Stimulated activated CD8-positive, alpha-beta memory T cell treated with anti-CD3 and anti-CD28 coated beads, Interleukin-12 subunit alpha, Interleukin-12 subunit beta, amount 100 ng/mL, for 4 hours (primary cell): ENCODE results near the gene TPP2.

Experiments used
- DNase-seq: peaks from one replicate; pipeline ENCODE4 v3.0.0-alpha.2; 2020; ENCODE audit warnings: low read depth

The TPP2 gene

DNA sequence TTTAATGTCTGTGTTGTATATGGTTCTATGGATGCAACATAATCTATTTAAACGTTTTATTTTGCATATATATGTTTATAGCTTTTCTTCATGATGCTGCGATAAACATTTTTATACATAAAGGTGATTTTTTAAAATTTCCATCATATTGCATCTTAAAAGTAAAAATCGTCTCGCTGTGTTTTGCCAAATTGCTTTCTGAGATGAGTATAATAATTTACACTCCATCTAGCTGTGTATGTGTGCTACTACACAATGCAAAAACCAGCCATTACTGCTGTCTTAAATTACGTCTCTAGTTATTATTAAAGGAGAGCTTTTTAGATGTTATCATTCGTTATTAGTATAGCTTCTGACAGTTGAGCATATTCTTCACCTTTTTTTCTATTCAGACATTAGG lies 60.8 kb downstream of the TPP2 start:
- DNase-seq: no peak

GRCh38 chr13:102658660-102659059 lies 61.9 kb downstream of the TPP2 start:
- no peak for DNase-seq

DNA sequence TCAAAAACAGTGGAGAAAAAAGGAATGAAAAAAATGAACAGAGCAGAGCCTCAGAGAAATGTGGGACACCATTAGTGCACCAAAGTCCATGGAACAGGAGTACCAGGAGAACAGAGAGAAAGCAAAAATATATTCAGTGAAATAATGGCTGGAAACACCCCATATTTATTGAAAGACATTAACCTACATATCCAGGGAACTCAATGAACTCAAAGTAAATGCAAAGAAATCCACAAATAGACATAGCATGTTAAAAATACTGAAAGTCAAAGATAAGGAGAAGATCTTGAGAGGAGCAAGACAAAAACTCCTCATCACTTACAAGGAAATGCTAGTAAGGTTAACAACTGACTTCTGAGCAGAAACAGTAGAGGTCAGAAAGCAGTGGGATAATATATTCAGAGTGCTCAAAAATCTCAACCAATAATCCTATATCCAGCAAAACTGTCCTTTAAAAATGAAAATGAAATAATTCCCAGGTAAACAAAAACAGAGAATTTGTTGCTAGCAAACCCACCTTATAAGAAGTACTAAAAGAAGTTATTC lies 62.5 kb downstream of the TPP2 start:
- no peak for DNase-seq

DNA sequence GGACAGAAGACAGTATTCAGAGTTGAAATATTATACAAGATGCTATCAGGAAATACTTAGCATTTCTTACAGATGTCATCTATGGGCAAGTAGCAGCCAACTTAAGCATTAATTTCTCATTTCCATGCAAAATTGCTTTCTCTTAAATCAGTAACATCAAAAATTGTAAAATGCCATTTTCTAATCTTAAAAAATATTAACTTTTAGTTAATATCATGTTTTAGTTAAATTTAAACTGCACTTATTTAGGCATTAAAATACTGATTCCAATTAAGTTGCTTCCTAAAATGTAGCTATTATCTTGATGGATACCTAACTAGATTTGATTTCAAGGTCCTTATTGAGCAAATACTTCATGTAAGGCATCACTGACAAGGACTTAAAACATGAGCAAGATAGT lies 70.2 kb downstream of the TPP2 start:
- DNase-seq: no peak

- no peak for DNase-seq
Measured at GRCh38 chr13:102667911-102668310, 71.1 kb downstream of the TPP2 start.

DNA sequence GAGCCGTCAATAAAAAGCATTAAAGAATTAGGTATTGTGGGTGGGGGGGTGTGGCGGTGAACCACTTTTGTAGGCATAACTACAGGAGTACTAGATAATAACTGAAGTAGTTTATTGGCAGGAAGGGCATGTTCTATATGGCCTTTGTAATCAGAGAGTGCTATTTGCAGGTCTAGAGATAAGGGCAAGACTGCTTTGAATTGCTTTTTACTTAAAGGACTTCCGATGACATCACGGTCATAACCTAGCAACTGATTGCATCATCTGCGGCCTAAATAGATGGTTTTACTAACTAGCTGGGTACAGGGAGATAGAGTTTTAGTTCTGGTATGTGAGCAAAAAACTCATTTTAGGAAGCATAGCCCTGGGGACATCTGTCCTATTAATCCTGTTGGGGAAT lies 73.3 kb downstream of the TPP2 start:
- no peak for DNase-seq

DNA sequence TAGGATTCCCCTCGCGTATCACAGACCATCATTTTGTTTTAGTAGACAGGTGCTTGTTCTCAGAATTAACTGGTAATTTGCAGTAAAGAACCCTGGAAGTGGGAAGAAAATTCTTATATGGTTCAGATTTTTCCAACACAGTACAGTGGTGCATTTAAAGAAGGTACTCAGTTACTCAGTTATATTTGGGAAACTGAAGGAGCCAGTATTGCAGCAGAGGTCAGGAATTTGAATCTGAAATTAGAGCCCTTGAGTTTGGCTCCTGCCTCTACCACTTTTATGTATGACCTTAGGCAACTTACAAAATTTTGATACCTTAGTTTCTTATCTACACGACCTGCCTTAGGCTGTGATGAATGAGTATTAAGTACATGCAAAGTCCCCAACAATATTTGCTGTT lies 78.3 kb downstream of the TPP2 start:
- DNase-seq: no peak

DNA sequence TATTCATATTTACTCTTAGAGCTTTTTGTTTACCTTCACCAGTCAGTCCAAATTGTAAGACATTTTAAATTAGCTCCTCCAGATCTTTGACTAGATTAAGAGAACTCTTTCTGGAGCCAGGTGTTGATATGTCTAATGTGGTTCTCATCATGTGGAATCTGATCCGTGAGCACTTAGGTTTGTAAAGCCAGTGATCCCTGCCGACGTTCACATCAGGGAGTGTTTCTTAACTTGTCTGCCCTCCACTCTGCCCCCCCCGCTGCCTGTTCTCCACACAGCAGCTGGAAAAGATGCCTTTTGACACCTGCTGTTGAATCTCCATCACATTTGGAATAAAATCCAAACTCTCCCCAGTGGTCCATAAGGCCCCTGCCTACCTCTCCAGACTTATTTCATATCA lies 80.3 kb downstream of the TPP2 start:
- DNase-seq: no peak

GRCh38 chr13:102678339-102679107 lies 81.7 kb downstream of the TPP2 start:
- no peak for DNase-seq

DNA sequence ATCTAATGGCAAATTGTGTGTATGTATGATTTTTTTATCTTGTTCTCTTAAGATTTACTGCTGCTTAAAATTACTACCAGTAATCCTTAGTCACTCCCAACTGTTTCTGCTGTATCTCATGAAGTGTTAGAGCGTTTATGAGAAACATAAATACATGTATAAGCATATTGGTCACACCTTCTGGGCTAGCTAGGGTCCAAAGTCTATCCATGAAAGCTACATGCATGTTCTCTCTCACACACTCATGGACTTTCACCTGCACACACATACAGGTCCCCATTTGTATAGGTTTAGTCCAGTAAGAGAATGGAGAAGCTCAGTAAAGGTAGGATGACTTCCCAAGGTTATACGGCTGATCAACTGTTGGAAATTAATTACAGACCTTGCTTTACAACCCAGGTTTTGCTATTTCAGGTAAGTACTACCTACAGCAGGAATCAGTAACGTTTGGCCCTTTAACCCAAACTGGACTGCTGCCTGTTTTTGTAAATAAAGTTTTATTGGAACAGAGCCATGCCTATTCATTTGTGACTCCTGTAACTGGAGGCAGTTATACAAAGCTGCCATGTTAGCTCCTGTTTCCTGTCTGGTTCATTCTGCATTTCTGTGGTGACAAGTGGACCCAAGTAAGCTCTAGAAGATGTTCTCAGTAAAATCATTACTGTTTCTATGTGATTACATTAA lies 82.8 kb downstream of the TPP2 start:
- DNase-seq: no peak

DNA sequence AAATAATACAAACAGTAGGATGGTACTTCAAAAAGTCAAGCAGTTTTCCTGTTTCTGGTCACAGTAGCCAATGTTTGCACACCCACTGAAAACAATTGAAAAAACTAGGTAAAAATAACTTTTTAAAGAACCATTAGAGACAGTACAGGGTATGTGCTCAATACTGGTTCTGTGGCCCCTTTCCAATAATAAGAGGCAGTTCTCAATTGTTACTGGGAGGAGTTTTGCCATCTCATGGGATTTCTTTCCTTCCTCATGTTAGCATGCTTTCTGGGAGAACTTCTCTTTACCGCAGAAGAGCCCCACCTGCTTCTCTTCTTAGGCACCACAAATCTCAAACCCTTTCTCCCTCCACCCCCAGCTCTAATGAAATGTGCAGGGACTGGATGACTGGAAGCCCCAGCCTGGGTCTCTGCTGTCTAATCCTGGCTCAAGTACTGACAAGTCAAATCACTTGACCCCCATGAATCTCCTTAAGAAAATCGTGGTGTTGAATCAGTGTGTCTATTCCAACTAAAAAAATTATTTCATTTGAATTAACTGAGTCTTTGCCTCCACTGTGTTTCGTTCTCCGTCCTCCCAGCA lies 83.4 kb downstream of the TPP2 start:
- DNase-seq: no peak

- DNase-seq: no peak
Measured at GRCh38 chr13:102680842-102681740, 84.3 kb downstream of the TPP2 start.

DNA sequence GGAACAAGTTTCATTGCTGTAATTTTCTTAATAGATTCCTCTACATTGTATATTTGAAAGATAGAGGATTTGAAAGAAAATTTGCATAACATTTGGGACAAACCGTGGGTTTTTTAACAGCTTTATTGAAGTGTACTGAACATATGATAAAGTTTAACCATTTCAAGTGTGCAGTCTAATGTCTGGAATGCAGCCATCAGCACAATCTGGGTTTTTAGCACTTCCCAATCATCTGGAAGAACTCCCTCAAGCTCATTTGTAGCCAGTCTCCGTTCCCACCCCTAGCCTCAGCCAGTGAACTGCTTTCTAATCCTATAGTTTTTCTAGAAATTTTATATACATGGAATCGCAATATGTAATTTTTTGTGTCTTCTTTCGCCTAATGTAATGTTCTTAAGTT lies 85.4 kb downstream of the TPP2 start:
- DNase-seq: no peak

GRCh38 chr13:102682727-102683126 lies 85.9 kb downstream of the TPP2 start:
- DNase-seq: no peak

GRCh38 chr13:102683637-102684036 lies 86.9 kb downstream of the TPP2 start:
- no peak for DNase-seq

- DNase-seq: no peak
Measured at GRCh38 chr13:102686024-102686423, 89.2 kb downstream of the TPP2 start.

GRCh38 chr13:102687520-102687919 lies 90.7 kb downstream of the TPP2 start:
- DNase-seq: no peak

DNA sequence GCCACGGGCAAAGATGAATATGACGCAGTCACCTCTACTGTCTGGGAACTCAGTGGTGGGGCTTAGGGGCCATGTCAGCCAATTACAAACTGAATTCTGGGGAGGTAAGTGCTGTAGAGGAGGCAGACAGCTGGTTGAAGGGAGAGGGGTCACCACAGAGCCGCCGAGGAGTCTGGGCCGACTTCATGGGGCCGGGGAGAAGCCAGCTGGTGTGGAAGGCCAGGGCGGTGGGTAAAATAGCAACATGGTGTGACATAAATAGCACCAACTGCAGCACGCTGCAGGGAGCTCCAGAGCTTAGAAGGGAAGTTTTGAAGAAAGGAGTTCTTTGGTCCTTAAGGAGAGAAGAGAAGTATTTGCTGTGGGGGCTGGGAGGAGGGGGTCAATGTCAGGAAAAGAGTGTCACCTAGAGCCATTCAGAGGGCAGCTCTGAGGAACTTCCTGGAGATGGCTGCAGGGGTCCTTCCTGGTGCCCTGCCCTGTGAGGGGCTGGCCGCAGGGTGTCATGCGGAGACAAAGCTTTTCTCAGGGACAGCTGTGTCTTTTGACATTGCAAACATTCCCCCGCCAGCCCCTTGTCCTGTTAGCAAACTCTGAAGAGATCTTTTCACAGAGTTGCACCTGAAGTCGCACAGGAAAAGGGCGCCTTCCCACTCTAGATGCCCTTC lies 91.7 kb downstream of the TPP2 start:
- DNase-seq: no peak

DNA sequence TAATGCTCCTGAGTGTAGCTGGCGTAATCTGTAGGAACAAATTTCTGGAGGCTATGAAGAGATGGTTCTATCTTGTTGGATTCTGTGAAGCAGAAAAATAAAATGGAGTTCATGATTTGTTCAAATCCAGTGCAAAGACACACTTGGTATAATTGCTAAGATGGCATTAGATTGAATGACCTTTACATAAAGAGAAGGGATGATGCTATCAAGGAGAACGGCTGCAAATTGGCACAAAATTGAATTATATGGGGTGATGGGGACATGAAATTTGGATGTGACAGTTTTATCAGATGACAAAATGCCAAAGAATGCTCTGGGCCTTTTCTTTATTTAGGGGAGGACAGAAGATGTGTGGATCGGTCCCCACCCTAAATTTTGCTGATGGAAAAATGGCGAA lies 94.1 kb downstream of the TPP2 start:
- DNase-seq: no peak

- DNase-seq: no peak
Measured at GRCh38 chr13:102692491-102692826, 95.7 kb downstream of the TPP2 start.

- no peak for DNase-seq
Measured at GRCh38 chr13:102693250-102693649, 96.5 kb downstream of the TPP2 start.

DNA sequence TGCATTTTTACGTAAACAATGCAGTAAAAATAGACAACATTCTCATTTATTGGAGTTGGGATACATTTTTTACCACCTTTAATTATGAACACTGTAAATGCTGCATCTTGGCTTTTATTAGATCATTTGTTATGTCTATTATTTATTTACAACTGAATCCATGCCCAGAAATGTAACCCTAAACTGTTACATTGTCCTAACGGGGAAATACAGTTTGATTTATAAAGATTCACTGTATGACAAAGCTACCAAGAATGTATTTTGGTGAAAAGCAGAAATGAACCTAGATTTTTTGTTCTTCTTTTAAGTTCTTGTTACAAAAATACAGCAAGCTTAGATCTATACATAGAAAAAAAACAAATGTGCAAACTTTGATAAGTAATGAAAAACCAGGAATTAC lies 97.0 kb downstream of the TPP2 start:
- DNase-seq: no peak
